ENCODE measurements around the gene PERP.
A peak's percentile ranks its signal among the peaks of the same experiment; 100 is the strongest.

PERP gene

DNA sequence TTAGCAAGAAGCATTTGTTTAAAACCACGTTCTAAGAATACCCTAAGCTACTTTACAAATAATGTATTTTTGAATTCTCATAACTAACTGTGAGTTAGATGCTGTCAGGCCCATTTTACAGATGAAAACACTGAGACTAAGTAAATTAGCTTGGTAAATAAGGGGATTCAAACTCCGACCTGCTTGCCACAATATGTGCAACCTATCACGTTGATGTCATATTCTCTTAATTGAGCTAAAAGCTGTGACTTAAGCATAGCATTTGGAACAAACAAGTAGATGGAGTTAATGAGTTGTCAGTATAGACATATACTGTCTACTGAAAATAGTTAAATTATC, 9.4 kb upstream of the PERP start:
- TF ChIP-seq TCF4 (CRISPR knock-in tag; IDR thresholded peaks at IDR 0.05; ENCODE audit: borderline replicate concordance) (no peak), PPARA (CRISPR knock-in tag; IDR thresholded peaks at IDR 0.05; ENCODE audit: borderline replicate concordance) (no peak), SNAI2 (CRISPR knock-in tag; IDR thresholded peaks at IDR 0.05) (no peak), CSDC2 (CRISPR knock-in tag; IDR thresholded peaks at IDR 0.05) (no peak), GLIS3 (CRISPR knock-in tag; IDR thresholded peaks at IDR 0.05) (no peak), ZNF8 (CRISPR knock-in tag; IDR thresholded peaks at IDR 0.05) (no peak)
- TF ChIP-seq, protein P1, sequence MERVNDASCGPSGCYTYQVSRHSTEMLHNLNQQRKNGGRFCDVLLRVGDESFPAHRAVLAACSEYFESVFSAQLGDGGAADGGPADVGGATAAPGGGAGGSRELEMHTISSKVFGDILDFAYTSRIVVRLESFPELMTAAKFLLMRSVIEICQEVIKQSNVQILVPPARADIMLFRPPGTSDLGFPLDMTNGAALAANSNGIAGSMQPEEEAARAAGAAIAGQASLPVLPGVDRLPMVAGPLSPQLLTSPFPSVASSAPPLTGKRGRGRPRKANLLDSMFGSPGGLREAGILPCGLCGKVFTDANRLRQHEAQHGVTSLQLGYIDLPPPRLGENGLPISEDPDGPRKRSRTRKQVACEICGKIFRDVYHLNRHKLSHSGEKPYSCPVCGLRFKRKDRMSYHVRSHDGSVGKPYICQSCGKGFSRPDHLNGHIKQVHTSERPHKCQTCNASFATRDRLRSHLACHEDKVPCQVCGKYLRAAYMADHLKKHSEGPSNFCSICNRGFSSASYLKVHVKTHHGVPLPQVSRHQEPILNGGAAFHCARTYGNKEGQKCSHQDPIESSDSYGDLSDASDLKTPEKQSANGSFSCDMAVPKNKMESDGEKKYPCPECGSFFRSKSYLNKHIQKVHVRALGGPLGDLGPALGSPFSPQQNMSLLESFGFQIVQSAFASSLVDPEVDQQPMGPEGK (CRISPR knock-in tag; IDR thresholded peaks at IDR 0.05; ENCODE audit: borderline replicate concordance), result no peak
- no peak for ATAC-seq

DNA sequence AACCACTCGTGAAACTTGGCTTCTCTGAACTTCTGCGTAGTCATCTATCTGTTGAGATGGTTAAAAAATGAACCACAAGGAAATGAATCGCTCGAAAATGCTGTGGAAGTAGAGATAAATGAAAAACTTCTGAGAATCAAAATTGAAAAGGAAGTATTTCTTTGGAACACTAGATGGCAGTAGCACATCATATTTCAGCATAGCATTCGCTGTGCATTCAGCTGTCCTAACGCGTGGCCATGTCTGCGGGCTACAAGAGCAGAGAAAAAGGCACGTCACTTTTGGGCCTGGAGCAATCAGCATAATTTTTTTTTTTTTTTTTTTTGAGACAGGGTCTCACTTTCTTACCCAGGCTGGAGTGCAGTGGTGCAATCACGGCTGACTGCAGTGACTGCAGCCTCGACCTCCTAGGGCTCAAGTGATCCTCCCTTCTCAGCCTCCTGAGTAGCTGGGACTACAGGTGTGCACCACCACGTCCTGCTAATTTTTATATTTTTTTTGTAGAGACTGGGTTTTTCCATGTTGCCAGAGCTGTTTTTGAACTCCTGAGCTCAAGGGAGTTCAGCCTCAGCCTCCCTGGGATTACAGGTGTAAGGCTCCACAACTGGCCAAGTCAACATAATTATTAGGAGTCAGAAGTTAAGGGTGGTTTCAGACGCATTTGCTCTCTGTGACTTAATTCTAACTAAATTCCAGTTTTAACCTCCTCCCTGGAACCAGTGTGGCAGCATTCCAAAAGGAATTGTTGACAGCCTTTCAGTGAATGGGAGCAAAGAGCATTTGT, 8.8 kb upstream of the PERP start:
- peak; percentile 98 for ATAC-seq
- TF ChIP-seq ZFP30 (CRISPR knock-in tag; IDR thresholded peaks at IDR 0.05), result no peak
- no peak for TF ChIP-seq ZNF70 (CRISPR knock-in tag; IDR thresholded peaks at IDR 0.05)
- TF ChIP-seq GLIS3 (CRISPR knock-in tag; IDR thresholded peaks at IDR 0.05), result no peak
- no peak for TF ChIP-seq PPARA (CRISPR knock-in tag; IDR thresholded peaks at IDR 0.05; ENCODE audit: borderline replicate concordance)
- no peak for TF ChIP-seq TCF4 (CRISPR knock-in tag; IDR thresholded peaks at IDR 0.05; ENCODE audit: borderline replicate concordance)
- no peak for TF ChIP-seq ZNF565 (CRISPR knock-in tag; conservative IDR thresholded peaks at IDR 0.05; ENCODE audit: low read depth)
- no peak for TF ChIP-seq ESRRG (CRISPR knock-in tag; IDR thresholded peaks at IDR 0.05)
- no peak for TF ChIP-seq RARB (CRISPR knock-in tag; IDR thresholded peaks at IDR 0.05)
- TF ChIP-seq, protein P2, sequence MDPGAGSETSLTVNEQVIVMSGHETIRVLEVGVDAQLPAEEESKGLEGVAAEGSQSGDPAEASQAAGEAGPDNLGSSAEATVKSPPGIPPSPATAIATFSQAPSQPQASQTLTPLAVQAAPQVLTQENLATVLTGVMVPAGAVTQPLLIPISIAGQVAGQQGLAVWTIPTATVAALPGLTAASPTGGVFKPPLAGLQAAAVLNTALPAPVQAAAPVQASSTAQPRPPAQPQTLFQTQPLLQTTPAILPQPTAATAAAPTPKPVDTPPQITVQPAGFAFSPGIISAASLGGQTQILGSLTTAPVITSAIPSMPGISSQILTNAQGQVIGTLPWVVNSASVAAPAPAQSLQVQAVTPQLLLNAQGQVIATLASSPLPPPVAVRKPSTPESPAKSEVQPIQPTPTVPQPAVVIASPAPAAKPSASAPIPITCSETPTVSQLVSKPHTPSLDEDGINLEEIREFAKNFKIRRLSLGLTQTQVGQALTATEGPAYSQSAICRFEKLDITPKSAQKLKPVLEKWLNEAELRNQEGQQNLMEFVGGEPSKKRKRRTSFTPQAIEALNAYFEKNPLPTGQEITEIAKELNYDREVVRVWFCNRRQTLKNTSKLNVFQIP (CRISPR knock-in tag; IDR thresholded peaks at IDR 0.05; ENCODE audit: borderline replicate concordance, low read depth), result no peak
- TF ChIP-seq ZC3H10 (CRISPR knock-in tag; IDR thresholded peaks at IDR 0.05), result no peak
- no peak for TF ChIP-seq ISL1 (CRISPR knock-in tag; IDR thresholded peaks at IDR 0.05)
- TF ChIP-seq CSDC2 (CRISPR knock-in tag; IDR thresholded peaks at IDR 0.05), result no peak
- TF ChIP-seq BACH2 (CRISPR knock-in tag; IDR thresholded peaks at IDR 0.05; ENCODE audit: borderline replicate concordance), result no peak
- TF ChIP-seq, protein P3, sequence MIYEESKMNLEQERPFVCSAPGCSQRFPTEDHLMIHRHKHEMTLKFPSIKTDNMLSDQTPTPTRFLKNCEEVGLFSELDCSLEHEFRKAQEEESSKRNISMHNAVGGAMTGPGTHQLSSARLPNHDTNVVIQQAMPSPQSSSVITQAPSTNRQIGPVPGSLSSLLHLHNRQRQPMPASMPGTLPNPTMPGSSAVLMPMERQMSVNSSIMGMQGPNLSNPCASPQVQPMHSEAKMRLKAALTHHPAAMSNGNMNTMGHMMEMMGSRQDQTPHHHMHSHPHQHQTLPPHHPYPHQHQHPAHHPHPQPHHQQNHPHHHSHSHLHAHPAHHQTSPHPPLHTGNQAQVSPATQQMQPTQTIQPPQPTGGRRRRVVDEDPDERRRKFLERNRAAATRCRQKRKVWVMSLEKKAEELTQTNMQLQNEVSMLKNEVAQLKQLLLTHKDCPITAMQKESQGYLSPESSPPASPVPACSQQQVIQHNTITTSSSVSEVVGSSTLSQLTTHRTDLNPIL (CRISPR knock-in tag; IDR thresholded peaks at IDR 0.05; ENCODE audit: low read depth), result no peak
- no peak for TF ChIP-seq OSR1 (CRISPR knock-in tag; IDR thresholded peaks at IDR 0.05)
- TF ChIP-seq, protein P4, sequence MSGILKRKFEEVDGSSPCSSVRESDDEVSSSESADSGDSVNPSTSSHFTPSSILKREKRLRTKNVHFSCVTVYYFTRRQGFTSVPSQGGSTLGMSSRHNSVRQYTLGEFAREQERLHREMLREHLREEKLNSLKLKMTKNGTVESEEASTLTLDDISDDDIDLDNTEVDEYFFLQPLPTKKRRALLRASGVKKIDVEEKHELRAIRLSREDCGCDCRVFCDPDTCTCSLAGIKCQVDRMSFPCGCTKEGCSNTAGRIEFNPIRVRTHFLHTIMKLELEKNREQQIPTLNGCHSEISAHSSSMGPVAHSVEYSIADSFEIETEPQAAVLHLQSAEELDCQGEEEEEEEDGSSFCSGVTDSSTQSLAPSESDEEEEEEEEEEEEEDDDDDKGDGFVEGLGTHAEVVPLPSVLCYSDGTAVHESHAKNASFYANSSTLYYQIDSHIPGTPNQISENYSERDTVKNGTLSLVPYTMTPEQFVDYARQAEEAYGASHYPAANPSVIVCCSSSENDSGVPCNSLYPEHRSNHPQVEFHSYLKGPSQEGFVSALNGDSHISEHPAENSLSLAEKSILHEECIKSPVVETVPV (CRISPR knock-in tag; IDR thresholded peaks at IDR 0.05), result no peak
- TF ChIP-seq SNAI2 (CRISPR knock-in tag; IDR thresholded peaks at IDR 0.05), result no peak

DNA sequence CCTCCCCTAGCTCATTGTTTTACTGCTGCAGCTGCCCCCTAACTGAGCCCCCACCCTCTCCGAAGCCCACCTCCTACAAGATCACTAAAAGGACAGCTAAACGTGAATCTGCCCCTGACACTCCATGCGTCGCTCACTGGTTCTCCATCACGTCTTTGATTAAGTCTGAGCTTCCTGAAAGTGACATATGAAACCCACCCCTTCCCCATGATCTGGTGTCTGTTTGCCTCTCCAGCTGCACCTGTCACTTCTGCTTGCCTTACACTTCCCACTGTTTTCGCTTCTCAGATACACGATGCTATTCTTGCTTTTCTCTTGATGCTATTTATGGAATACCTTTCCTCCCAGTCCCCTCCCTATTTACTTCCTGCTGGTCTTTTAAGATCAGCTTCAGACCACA, 8.0 kb upstream of the PERP start:
- TF ChIP-seq SNAI2 (CRISPR knock-in tag; IDR thresholded peaks at IDR 0.05), result no peak
- TF ChIP-seq CSDC2 (CRISPR knock-in tag; IDR thresholded peaks at IDR 0.05), result no peak
- TF ChIP-seq PPARA (CRISPR knock-in tag; IDR thresholded peaks at IDR 0.05; ENCODE audit: borderline replicate concordance), result no peak
- TF ChIP-seq ZNF70 (CRISPR knock-in tag; IDR thresholded peaks at IDR 0.05), result no peak
- TF ChIP-seq TOX (CRISPR knock-in tag; IDR thresholded peaks at IDR 0.05; ENCODE audit: borderline replicate concordance), result no peak
- no peak for TF ChIP-seq ZC3H10 (CRISPR knock-in tag; IDR thresholded peaks at IDR 0.05)
- no peak for TF ChIP-seq ISL1 (CRISPR knock-in tag; IDR thresholded peaks at IDR 0.05)
- no peak for TF ChIP-seq ZFP3 (CRISPR knock-in tag; IDR thresholded peaks at IDR 0.05)
- no peak for ATAC-seq

DNA sequence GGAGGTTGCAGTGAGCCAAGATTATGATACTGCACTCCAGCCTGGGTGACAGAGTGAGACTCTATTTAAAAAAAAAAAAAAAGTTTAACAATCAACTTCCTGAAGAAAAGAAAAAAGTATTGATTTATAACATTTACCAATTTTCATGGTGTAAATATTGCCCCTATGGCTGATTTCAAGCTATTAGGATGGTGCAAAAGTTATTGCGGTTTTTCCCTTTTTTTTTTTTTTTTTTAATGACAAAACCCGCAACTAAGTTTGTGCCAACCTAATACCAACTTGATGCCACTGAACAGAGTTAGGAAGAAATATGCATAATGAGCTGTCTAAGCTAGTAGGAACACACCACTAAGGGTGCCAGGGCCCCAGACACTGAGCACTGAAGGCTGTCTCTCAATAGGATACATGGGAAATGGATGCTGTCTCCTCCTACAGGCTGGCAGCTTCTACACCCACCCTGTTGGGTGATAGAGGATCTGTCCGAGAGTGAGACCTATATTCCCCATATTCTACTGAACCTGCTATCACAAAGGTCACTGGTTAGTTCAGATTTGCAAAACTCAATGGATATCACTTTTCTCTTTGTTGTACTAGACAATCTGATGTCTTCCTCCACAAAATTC, 6.5 kb upstream of the PERP start:
- TF ChIP-seq BACH2 (CRISPR knock-in tag; IDR thresholded peaks at IDR 0.05; ENCODE audit: borderline replicate concordance) (no peak), TCF4 (CRISPR knock-in tag; IDR thresholded peaks at IDR 0.05; ENCODE audit: borderline replicate concordance) (no peak), GLIS3 (CRISPR knock-in tag; IDR thresholded peaks at IDR 0.05) (no peak), ESRRG (CRISPR knock-in tag; IDR thresholded peaks at IDR 0.05) (no peak), TOX (CRISPR knock-in tag; IDR thresholded peaks at IDR 0.05; ENCODE audit: borderline replicate concordance) (no peak), ZC3H10 (CRISPR knock-in tag; IDR thresholded peaks at IDR 0.05) (no peak), PPARA (CRISPR knock-in tag; IDR thresholded peaks at IDR 0.05; ENCODE audit: borderline replicate concordance) (no peak)
- TF ChIP-seq, protein P2 (CRISPR knock-in tag; IDR thresholded peaks at IDR 0.05; ENCODE audit: borderline replicate concordance, low read depth), result no peak
- TF ChIP-seq, protein P1 (CRISPR knock-in tag; IDR thresholded peaks at IDR 0.05; ENCODE audit: borderline replicate concordance), result no peak
- no peak for ATAC-seq

All from SK-N-SH treated with all-trans-retinoic acid at 6 μM for 48 hours (cell line).